ENCODE results near the gene ADGRB3. TPM values are rescaled to one million over a fixed set of nuclear protein-coding genes. Genes with fewer than 3 reads are reported as not detected.

Gene ADGRB3
- polyA plus RNA-seq, 1 experiment, result not detected

DNA sequence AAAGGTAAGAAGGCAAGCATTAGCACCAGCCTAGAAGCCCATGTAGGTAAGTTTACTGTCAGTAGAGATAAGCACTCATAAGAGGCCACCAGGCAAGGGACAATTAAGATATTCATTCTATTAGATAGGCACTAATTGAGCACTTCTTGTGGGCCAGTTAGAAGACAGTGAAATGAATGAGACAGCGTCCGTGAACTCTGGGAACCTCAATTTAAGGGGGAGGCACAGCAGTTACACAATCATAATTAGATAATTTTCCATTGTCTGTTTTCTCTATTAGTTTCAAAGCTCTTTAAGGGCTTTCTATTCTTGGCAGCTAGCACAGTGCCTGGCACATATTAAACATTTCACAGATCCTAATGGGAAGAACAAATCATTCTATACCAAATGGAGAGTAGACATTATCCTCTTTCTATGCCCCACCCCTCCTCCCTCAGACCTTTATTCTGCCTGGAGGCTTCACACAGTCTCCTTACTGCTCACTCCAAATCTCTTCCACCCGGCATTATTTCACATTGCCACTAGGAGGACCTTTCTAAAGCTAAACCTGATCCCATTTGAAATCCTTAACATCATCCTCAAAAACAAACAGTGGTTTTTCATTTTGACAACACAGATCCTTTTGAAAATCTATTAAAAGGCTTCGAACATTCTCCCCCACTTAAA is 529.6 kb downstream of the ADGRB3 start:
- H3K4me3 ChIP-seq (ENCODE audit: low read depth, low read length), result no peak overlapping the region
- no peaks in the 10 kb centered on the region for H3K27me3 ChIP-seq (ENCODE audit: control insufficient read depth, insufficient read depth, low read length)
- TF ChIP-seq, protein P1, sequence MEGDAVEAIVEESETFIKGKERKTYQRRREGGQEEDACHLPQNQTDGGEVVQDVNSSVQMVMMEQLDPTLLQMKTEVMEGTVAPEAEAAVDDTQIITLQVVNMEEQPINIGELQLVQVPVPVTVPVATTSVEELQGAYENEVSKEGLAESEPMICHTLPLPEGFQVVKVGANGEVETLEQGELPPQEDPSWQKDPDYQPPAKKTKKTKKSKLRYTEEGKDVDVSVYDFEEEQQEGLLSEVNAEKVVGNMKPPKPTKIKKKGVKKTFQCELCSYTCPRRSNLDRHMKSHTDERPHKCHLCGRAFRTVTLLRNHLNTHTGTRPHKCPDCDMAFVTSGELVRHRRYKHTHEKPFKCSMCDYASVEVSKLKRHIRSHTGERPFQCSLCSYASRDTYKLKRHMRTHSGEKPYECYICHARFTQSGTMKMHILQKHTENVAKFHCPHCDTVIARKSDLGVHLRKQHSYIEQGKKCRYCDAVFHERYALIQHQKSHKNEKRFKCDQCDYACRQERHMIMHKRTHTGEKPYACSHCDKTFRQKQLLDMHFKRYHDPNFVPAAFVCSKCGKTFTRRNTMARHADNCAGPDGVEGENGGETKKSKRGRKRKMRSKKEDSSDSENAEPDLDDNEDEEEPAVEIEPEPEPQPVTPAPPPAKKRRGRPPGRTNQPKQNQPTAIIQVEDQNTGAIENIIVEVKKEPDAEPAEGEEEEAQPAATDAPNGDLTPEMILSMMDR (IDR thresholded peaks at IDR 0.05; ENCODE audit: low read depth, low read length), result peak; percentile 20; the same call in 1 of the 2 replicates
- CTCF ChIA-PET, result interaction anchor here (0.6 to 0.9 kb wide), 2 partner anchors 177 to 1204 kb away, joined by 3 read pairs; no protein-coding TSS in a partner anchor
- no peak for DNase-seq (ENCODE audit: low read depth, low spot score)
- H3K9me3 ChIP-seq (ENCODE audit: control insufficient read depth, insufficient read depth, low read length), result no peaks in the 10 kb centered on the region
- POLR2A ChIA-PET, result no interaction called here
- H3K27ac ChIP-seq (ENCODE audit: low read depth, low read length), result no peak overlapping the region

DNA sequence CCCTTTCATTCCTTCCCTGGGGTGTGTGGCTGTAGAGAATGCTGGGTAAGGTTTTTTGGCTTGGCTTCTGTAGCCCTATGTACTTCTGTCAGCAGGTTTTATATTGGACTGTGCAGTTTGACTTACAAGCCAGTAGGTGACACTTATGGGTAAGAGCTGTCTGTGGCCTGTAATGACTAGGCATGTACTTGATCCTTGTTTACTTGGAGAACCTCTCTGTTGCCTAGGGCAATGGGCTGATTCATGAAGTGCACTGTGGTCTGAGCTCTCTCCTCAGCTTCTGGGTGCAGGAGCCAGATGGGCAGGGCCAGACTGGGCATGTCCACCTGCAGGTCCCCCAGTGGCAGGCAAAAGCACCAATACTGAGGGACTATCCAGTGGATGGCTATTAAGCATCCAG is 544.6 kb downstream of the ADGRB3 start:
- Histone ChIP-seq H3K9me3 (ENCODE audit: control insufficient read depth, insufficient read depth, low read length) (no peaks in the 10 kb centered on the region), H3K27me3 (ENCODE audit: control insufficient read depth, insufficient read depth, low read length) (no peaks in the 10 kb centered on the region), H3K27ac (ENCODE audit: low read depth, low read length) (no peak overlapping the region), H3K4me3 (ENCODE audit: low read depth, low read length) (no peak overlapping the region)
- POLR2A ChIA-PET, result no interaction called here
- TF ChIP-seq, protein P1 (IDR thresholded peaks at IDR 0.05; ENCODE audit: low read depth, low read length), result no peak
- no peak for DNase-seq (ENCODE audit: low read depth, low spot score)
- CTCF ChIA-PET, result no interaction called here

DNA sequence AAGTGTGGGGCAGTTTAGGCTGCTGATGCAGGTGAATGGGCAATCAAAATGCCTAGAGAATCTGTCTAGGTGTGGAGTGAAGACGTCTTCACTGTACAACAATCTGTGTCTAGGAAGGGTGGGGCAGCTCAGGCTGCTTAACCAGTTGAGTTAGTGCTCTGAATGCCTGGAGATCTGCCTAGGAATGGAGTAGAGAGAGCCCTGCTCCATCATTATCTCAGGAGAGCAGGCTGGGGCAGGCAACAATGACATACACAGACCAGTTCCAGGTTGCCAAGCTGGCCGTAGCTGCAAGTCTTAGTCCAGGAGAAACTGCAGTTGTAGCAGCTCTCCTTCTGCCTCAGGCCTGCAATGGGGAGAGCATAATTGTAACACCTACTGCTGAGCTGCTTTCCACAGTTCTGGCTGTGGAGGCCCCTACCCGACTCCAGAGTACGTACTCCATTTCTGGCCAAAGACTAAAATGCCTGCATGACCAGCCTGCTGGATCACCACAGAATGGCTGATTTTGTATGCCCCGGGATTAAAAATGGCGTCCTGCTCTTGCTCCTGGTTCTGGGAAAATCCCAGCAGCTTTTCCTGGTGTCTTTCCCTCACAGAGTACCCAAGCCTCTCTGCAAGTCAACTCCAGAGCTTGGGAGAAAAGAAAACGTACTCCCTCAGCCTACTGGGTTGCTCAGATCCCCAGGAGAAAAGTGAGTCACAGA is 545.4 kb downstream of the ADGRB3 start:
- Histone ChIP-seq H3K4me3 (ENCODE audit: low read depth, low read length) (no peak overlapping the region), H3K9me3 (ENCODE audit: control insufficient read depth, insufficient read depth, low read length) (no peaks in the 10 kb centered on the region), H3K27me3 (ENCODE audit: control insufficient read depth, insufficient read depth, low read length) (no peaks in the 10 kb centered on the region), H3K27ac (ENCODE audit: low read depth, low read length) (no peak overlapping the region)
- TF ChIP-seq, protein P1 (IDR thresholded peaks at IDR 0.05; ENCODE audit: low read depth, low read length), result no peak
- ChIA-PET POLR2A (no interaction called here), CTCF (no interaction called here)
- DNase-seq (ENCODE audit: low read depth, low spot score), result no peak

DNA sequence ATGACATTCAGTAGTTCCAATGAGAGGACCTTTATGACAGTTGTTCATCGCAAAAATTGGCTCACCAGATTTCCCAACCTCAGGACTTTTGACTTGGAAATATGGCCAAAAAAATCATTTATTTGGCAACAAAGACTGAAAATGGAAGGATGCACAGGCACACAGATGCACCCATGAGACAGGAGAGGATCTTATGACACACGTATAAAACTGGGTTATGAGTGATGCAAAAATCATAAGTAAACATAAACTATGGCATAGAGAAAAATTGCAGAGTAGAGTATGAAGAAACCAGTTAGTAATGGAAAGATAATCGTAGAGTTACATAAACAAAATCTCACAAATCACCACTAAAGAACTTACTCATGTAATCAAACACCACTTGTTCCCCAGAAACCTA is 546.9 kb downstream of the ADGRB3 start:
- no peak for DNase-seq (ENCODE audit: low read depth, low spot score)

DNA sequence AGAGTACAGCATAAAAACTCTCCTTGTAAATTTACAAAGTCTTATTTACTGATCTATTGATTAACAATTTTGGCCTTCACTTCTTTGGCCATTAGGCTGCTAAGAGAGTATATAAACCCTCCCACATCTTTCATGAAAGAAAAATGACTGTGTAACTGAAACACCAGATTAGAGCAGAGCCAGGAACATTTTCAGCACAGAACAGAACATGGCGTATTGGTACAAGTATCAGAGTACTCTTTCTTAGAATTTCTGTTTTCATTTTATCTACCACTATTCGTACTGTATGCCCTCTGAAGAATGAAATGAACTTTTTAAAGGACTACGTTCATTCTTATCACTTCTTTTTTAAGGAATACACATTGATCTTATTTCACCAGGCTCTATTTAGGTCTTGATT is 550.2 kb downstream of the ADGRB3 start:
- TF ChIP-seq, protein P1 (IDR thresholded peaks at IDR 0.05; ENCODE audit: low read depth, low read length), result no peak
- Histone ChIP-seq H3K4me3 (ENCODE audit: low read depth, low read length) (no peak overlapping the region), H3K27ac (ENCODE audit: low read depth, low read length) (no peak overlapping the region), H3K27me3 (ENCODE audit: control insufficient read depth, insufficient read depth, low read length) (no peaks in the 10 kb centered on the region), H3K9me3 (ENCODE audit: control insufficient read depth, insufficient read depth, low read length) (no peaks in the 10 kb centered on the region)
- no peak for DNase-seq (ENCODE audit: low read depth, low spot score)
- ChIA-PET POLR2A (no interaction called here), CTCF (no interaction called here)

More for the DNA sequence above, 546.9 kb downstream of the ADGRB3 start:
- no peak overlapping the region for H3K4me3 ChIP-seq (ENCODE audit: low read depth, low read length)
- no peaks in the 10 kb centered on the region for H3K27me3 ChIP-seq (ENCODE audit: control insufficient read depth, insufficient read depth, low read length)
- H3K27ac ChIP-seq (ENCODE audit: low read depth, low read length), result no peak overlapping the region
- H3K9me3 ChIP-seq (ENCODE audit: control insufficient read depth, insufficient read depth, low read length), result no peaks in the 10 kb centered on the region
- TF ChIP-seq, protein P1 (IDR thresholded peaks at IDR 0.05; ENCODE audit: low read depth, low read length), result no peak
- POLR2A ChIA-PET, result no interaction called here
- CTCF ChIA-PET, result no interaction called here
